K562 (cell line): Measurements from ENCODE around the gene MSMO1.

Experiments used
- ADNP ChIP-seq: fragments of 200-800 bp; sonication (Bioruptor generic); IDR thresholded peaks from 2 replicates; pipeline ENCODE4 v1.6.1; 2016; ENCODE audit warnings: missing genetic modification characterization, missing compliant biosample characterization
- CHD4 ChIP-seq: fragments of 200-600 bp; sonication (generic); IDR thresholded peaks from 3 replicates; pipeline ENCODE4 v1.6.1; 2012; ENCODE audit warnings: low read depth, mild to moderate bottlenecking, mixed read lengths, low read length, inconsistent platforms; ENCODE audit not compliant: insufficient read depth, insufficient replicate concordance, poor library complexity, severe bottlenecking
- EZH2 ChIP-seq: IDR thresholded peaks from 2 replicates; pipeline ENCODE4 v1.6.1; 2012; ENCODE audit warnings: low read depth, mild to moderate bottlenecking, inconsistent platforms, low read length, borderline replicate concordance
- GABPA ChIP-seq: fragments of 200-800 bp; sonication (Bioruptor generic); conservative IDR thresholded peaks from 2 replicates; pipeline ENCODE4 v1.6.1; 2016; ENCODE audit warnings: low read depth, missing genetic modification characterization, missing compliant biosample characterization
- MEF2D ChIP-seq: conservative IDR thresholded peaks from 2 replicates; pipeline ENCODE4 v1.6.1; 2016; ENCODE audit warnings: low read depth, missing genetic modification characterization, missing compliant biosample characterization
- NR3C1 ChIP-seq: sonication (generic); formaldehyde crosslinking; IDR thresholded peaks from 2 replicates; pipeline ENCODE4 v1.8.1; 2022; ENCODE audit warnings: missing genetic modification reagents
- POLR2AphosphoS5 ChIP-seq: IDR thresholded peaks from 2 replicates; pipeline ENCODE4 v1.6.1; 2011; ENCODE audit warnings: mild to moderate bottlenecking, low read depth, low read length, moderate library complexity; ENCODE audit not compliant: control insufficient read depth, insufficient read depth
- RNF219 ChIP-seq: fragments of 250-450 bp; sonication (Bioruptor Pico); IDR thresholded peaks from 2 replicates; pipeline ENCODE4 v1.5.0; 2022; ENCODE audit warnings: mild to moderate bottlenecking
- SIRT6 ChIP-seq: IDR thresholded peaks from one replicate; pipeline ENCODE4 v1.6.1; 2012; ENCODE audit warnings: low read depth, mild to moderate bottlenecking, control low read depth, inconsistent platforms, low read length, moderate library complexity
- TGIF2 ChIP-seq: sonication (generic); formaldehyde crosslinking; IDR thresholded peaks from 2 replicates; pipeline ENCODE4 v1.8.1; 2022; ENCODE audit warnings: mild to moderate bottlenecking, missing genetic modification reagents, moderate library complexity

GRCh38 chr4:165331359-165331758 lies 3.9 kb downstream of the MSMO1 start:
- TF ChIP-seq ADNP (tag): no peak
- no peak for TF ChIP-seq SIRT6
- no peak for TF ChIP-seq GABPA
- no peak for TF ChIP-seq RNF219 (CRISPR knock-in tag)
- TF ChIP-seq MEF2D: no peak
- TF ChIP-seq TGIF2 (CRISPR knock-in tag): no peak
- no peak for TF ChIP-seq POLR2AphosphoS5
- TF ChIP-seq EZH2: no peak
- no peak for TF ChIP-seq CHD4
- TF ChIP-seq NR3C1: no peak
